Loucy (cell line): ENCODE measurements around the gene IGF1R.

Experiments used
- H2AFZ ChIP-seq: fragments of 200-600 bp; sonication (generic); 2 replicates; pipeline ENCODE4 v1.6.0; 2016; ENCODE audit warnings: antibody characterized with exemption, mild to moderate bottlenecking, low read length, moderate library complexity
- H3F3A ChIP-seq: fragments of 200-600 bp; 2 replicates; pipeline ENCODE4 v1.6.0; 2016; ENCODE audit warnings: antibody characterized with exemption, low read depth, mild to moderate bottlenecking
- H3K27me3 ChIP-seq: fragments of 200-600 bp; sonication (generic); 2 replicates; pipeline ENCODE4 v1.6.1; 2014; ENCODE audit warnings: low read length, mild to moderate bottlenecking; ENCODE audit not compliant: insufficient read depth, poor library complexity, severe bottlenecking
- H3K36me3 ChIP-seq: fragments of 200-600 bp; sonication (generic); 2 replicates; pipeline ENCODE4 v1.6.1; 2016; ENCODE audit warnings: low read length; ENCODE audit not compliant: insufficient read depth
- H3K4me1 ChIP-seq: fragments of 200-600 bp; sonication (generic); 2 replicates; pipeline ENCODE4 v1.5.1; 2014; ENCODE audit warnings: low read length, mild to moderate bottlenecking; ENCODE audit not compliant: insufficient read depth, poor library complexity, severe bottlenecking
- H3K4me2 ChIP-seq: fragments of 200-600 bp; sonication (generic); 2 replicates; pipeline ENCODE4 v1.6.0; 2014; ENCODE audit warnings: antibody characterized with exemption, low read length, low read depth, mild to moderate bottlenecking; ENCODE audit not compliant: poor library complexity, severe bottlenecking
- H3K4me3 ChIP-seq: fragments of 200-600 bp; sonication (generic); 2 replicates; pipeline ENCODE4 v1.5.1; 2014; ENCODE audit warnings: low read length, mild to moderate bottlenecking, mixed read lengths; ENCODE audit not compliant: poor library complexity, severe bottlenecking
- H3K79me2 ChIP-seq: fragments of 200-600 bp; sonication (generic); 2 replicates; pipeline ENCODE4 v1.6.1; 2014; ENCODE audit warnings: low read length; ENCODE audit not compliant: insufficient read depth
- H3K9ac ChIP-seq: fragments of 200-600 bp; sonication (generic); 2 replicates; pipeline ENCODE4 v1.6.0; 2014; ENCODE audit warnings: mild to moderate bottlenecking, low read depth, low read length, moderate library complexity; ENCODE audit not compliant: poor library complexity, severe bottlenecking
- H3K9me2 ChIP-seq: fragments of 200-600 bp; sonication (generic); replicated peaks from 2 replicates; pipeline ENCODE4 v1.6.1; 2016; ENCODE audit warnings: low read depth, low read length, mixed read lengths
- H3K9me3 ChIP-seq: fragments of 200-600 bp; sonication (generic); 2 replicates; pipeline ENCODE4 v1.6.1; 2014; ENCODE audit warnings: mild to moderate bottlenecking, antibody characterized with exemption, low read length, low read depth; ENCODE audit not compliant: insufficient read depth
- H4K20me1 ChIP-seq: fragments of 200-600 bp; sonication (generic); 2 replicates; pipeline ENCODE4 v1.6.0; 2014; ENCODE audit warnings: antibody characterized with exemption, low read length, mild to moderate bottlenecking; ENCODE audit not compliant: insufficient read depth, poor library complexity, severe bottlenecking
- CTCF ChIP-seq: fragments of 200-600 bp; sonication (generic); conservative IDR thresholded peaks from 2 replicates; pipeline ENCODE4 v1.5.1; 2014; ENCODE audit warnings: mild to moderate bottlenecking, antibody characterized with exemption, low read length
- EZH2phosphoT487 ChIP-seq: fragments of 200-600 bp; IDR thresholded peaks from 2 replicates; pipeline ENCODE4 v1.6.1; 2018; ENCODE audit warnings: antibody characterized with exemption, mild to moderate bottlenecking, moderate library complexity, borderline replicate concordance

Gene IGF1R

GRCh38 chr15:98900356-98900755 is 252.0 kb downstream of the IGF1R start:
- no peaks in the 10 kb centered on the region for H3K79me2 ChIP-seq
- no peak for TF ChIP-seq EZH2phosphoT487
- TF ChIP-seq CTCF: no peak

DNA sequence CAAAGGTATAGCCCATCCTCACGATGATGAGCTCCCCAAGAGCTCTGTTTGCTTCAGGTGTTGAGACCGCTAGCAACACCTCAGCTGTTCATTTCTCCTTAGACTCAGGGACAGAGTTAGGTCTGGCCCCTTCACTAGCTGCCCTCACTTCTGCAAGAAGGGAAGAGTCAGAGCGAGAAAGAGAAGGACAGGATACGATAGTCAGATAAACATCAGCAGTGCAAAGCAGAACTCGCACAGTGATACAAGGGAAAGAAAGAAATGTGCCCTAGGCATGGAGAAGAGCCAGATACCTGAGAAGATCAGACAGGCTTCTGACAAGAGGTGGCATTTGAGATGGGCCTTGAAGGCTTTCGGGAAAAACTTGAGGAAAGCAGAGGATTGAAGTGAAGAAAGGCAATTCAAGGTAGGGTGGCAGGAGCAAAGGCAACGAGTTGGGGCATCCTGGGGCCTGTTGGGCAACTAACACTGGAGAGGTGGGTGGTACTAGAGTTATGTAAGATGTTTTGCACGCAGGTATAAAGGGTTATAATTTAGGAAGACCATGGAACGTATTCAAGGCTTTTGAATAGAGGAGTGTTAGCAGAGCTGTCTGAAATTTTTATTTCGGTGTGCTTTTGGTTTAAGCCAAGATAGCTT is 253.2 kb downstream of the IGF1R start:
- Histone ChIP-seq H3K9me3 (no peaks in the 10 kb centered on the region), H4K20me1 (no peaks in the 10 kb centered on the region), H3K36me3 (peaks cover 45% of the 10 kb centered on the region; the same call in 1 of the 2 replicates), H3K27me3 (no peaks in the 10 kb centered on the region), H3K4me3 (no peak overlapping the region), H2AFZ (no peak overlapping the region), H3F3A (no peaks in the 10 kb centered on the region), H3K4me2 (no peak overlapping the region), H3K9me2 (no peaks in the 10 kb centered on the region), H3K79me2 (no peaks in the 10 kb centered on the region), H3K4me1 (no peaks in the 10 kb centered on the region), H3K9ac (no peak overlapping the region)
- no peak for TF ChIP-seq EZH2phosphoT487
- TF ChIP-seq CTCF: no peak

More at GRCh38 chr15:98900356-98900755, 252.0 kb downstream of the IGF1R start:
- H3K4me2 ChIP-seq: no peak overlapping the region
- no peaks in the 10 kb centered on the region for H3K4me1 ChIP-seq
- no peak overlapping the region for H3K9ac ChIP-seq
- no peaks in the 10 kb centered on the region for H4K20me1 ChIP-seq
- peaks cover 52% of the 10 kb centered on the region; the same call in 1 of the 2 replicates for H3K36me3 ChIP-seq
- H2AFZ ChIP-seq: no peak overlapping the region
- no peaks in the 10 kb centered on the region for H3F3A ChIP-seq
- no peaks in the 10 kb centered on the region for H3K27me3 ChIP-seq
- H3K9me3 ChIP-seq: no peaks in the 10 kb centered on the region
- H3K4me3 ChIP-seq: no peak overlapping the region
- H3K9me2 ChIP-seq: no peaks in the 10 kb centered on the region

- H3K4me2 ChIP-seq: no peak overlapping the region
- no peaks in the 10 kb centered on the region for H3K9me2 ChIP-seq
- no peaks in the 10 kb centered on the region for H3K79me2 ChIP-seq
- H3K9me3 ChIP-seq: no peaks in the 10 kb centered on the region
- H3F3A ChIP-seq: no peaks in the 10 kb centered on the region
- no peaks in the 10 kb centered on the region for H3K27me3 ChIP-seq
- H3K36me3 ChIP-seq: peaks cover 36% of the 10 kb centered on the region; the same call in 1 of the 2 replicates
- H3K4me3 ChIP-seq: no peak overlapping the region
- TF ChIP-seq EZH2phosphoT487: no peak
- TF ChIP-seq CTCF: no peak
- no peaks in the 10 kb centered on the region for H3K4me1 ChIP-seq
- H4K20me1 ChIP-seq: no peaks in the 10 kb centered on the region
- no peak overlapping the region for H2AFZ ChIP-seq
- H3K9ac ChIP-seq: no peak overlapping the region
Measured at GRCh38 chr15:98902931-98903330, 254.6 kb downstream of the IGF1R start.
